Liver (tissue), 9 donors: Measurements from ENCODE around the gene SGSM1. TPM values are rescaled to one million over a fixed set of nuclear protein-coding genes. Genes with fewer than 3 reads are reported as not detected.

Experiments
- DNase-seq: peaks from one replicate; pipeline ENCODE4 v3.0.0-alpha.2; 2017; ENCODE audit warnings: low spot score
- H3K27ac ChIP-seq, 2 donors: one replicate each; pipeline ENCODE4 v1.7.0; 2013; ENCODE audit warnings: inconsistent platforms in 2 of 2, low read length in 2 of 2, control low read depth in 1 of 2, low read depth in 1 of 2, mild to moderate bottlenecking in 1 of 2
- H3K27me3 ChIP-seq, 4 donors: one replicate each; pipeline versions ENCODE4 v1.6.1 to v1.7.0; 2013; ENCODE audit warnings: low read length in 3 of 4, inconsistent platforms in 1 of 4, mild to moderate bottlenecking in 1 of 4, moderate library complexity in 1 of 4; ENCODE audit not compliant: control insufficient read depth in 4 of 4, insufficient read depth in 4 of 4
- H3K36me3 ChIP-seq, 4 donors: one replicate each; pipeline versions ENCODE4 v1.6.1 to v1.7.0; 2013; ENCODE audit warnings: low read length in 3 of 4, mild to moderate bottlenecking in 3 of 4, low read depth in 1 of 4, moderate library complexity in 1 of 4; ENCODE audit not compliant: control insufficient read depth in 4 of 4, insufficient read depth in 3 of 4
- H3K4me1 ChIP-seq, 4 donors: one replicate each; pipeline versions ENCODE4 v1.6.1 to v1.7.0; 2013; ENCODE audit warnings: low read length in 3 of 4, mild to moderate bottlenecking in 3 of 4, moderate library complexity in 1 of 4; ENCODE audit not compliant: control insufficient read depth in 4 of 4, insufficient read depth in 4 of 4
- H3K4me3 ChIP-seq, 3 donors: one replicate each; pipeline versions ENCODE4 v1.6.1 to v1.7.0; 2013; ENCODE audit warnings: low read length in 3 of 3, control low read depth in 1 of 3, low read depth in 1 of 3, mild to moderate bottlenecking in 1 of 3
- H3K9ac ChIP-seq, 2 donors: one replicate each; pipeline ENCODE4 v1.7.0; 2013; ENCODE audit warnings: low read length in 2 of 2, mild to moderate bottlenecking in 2 of 2, moderate library complexity in 2 of 2, control low read depth in 1 of 2, low read depth in 1 of 2
- H3K9me3 ChIP-seq, 4 donors: one replicate each; pipeline versions ENCODE4 v1.6.1 to v1.7.0; 2013; ENCODE audit warnings: low read length in 3 of 4; ENCODE audit not compliant: control insufficient read depth in 4 of 4
- ATF3 ChIP-seq: IDR thresholded peaks from 2 replicates; pipeline ENCODE4 v1.6.1; 2016; ENCODE audit warnings: antibody characterized with exemption
- EGR1 ChIP-seq, 2 donors: IDR thresholded peaks; 2 replicates each; pipeline ENCODE4 v1.6.1; 2016 to 2018; ENCODE audit warnings: antibody characterized with exemption in 2 of 2, low read depth in 2 of 2
- FOXA2 ChIP-seq: IDR thresholded peaks from 2 replicates; pipeline ENCODE4 v1.6.1; 2016; ENCODE audit warnings: antibody characterized with exemption
- HNF4A ChIP-seq, 2 donors: conservative IDR thresholded peaks; 2 replicates each; pipeline ENCODE4 v1.6.1; 2016; ENCODE audit warnings: antibody characterized with exemption in 2 of 2, mild to moderate bottlenecking in 2 of 2
- HNF4G ChIP-seq: IDR thresholded peaks from 2 replicates; pipeline ENCODE4 v1.6.1; 2016; ENCODE audit warnings: antibody characterized with exemption
- NR2F2 ChIP-seq: IDR thresholded peaks from 2 replicates; pipeline ENCODE4 v1.6.1; 2016; ENCODE audit warnings: antibody characterized with exemption
- RAD21 ChIP-seq, 2 donors: IDR thresholded peaks; 2 replicates each; pipeline ENCODE4 v1.6.1; 2016; ENCODE audit warnings: antibody characterized with exemption in 2 of 2, mild to moderate bottlenecking in 2 of 2
- REST ChIP-seq: IDR thresholded peaks from 2 replicates; pipeline ENCODE4 v1.6.1; 2016; ENCODE audit warnings: antibody characterized with exemption, mild to moderate bottlenecking
- SP1 ChIP-seq: IDR thresholded peaks from 2 replicates; pipeline ENCODE4 v1.6.1; 2018; ENCODE audit warnings: antibody characterized with exemption, mild to moderate bottlenecking
- ZBTB33 ChIP-seq: IDR thresholded peaks from 2 replicates; pipeline ENCODE4 v1.6.1; 2016; ENCODE audit warnings: antibody characterized with exemption
- WGBS: extraction: QIAGEN DNeasy Blood & Tissue Kit; methylation state at CpG from one replicate; pipeline ENCODE4 v1.1.7; 2013; 5-methylcytosine and 5-hydroxymethylcytosine counted together
- polyA plus RNA-seq, 2 donors: library from polyadenylated mRNA; stranded (reverse) in 1 of 2; unstranded in 1 of 2; fragments of 200-250 nt in 1 of 2; fragments of >200 nt in 1 of 2; fragmentation: Nextera tagmentation in 1 of 2; extraction: Ambion mirVana in 1 of 2; gene quantifications; one replicate each; pipeline versions ENCODE4 v1.2.1 to v1.2.3, GENCODE V29; 2013 to 2015
- total RNA-seq, 2 donors: library from RNA; depleted of rRNA; stranded (reverse); fragments of >200 nt; gene quantifications; one replicate each; pipeline ENCODE4 v1.2.3, GENCODE V29; 2014
- donor health status: healthy.
- donor health status: healthy.
- donor health status: healthy.
- donor health status: healthy.
- donor health status: healthy.

The SGSM1 gene
- total and polyA plus RNA-seq, 4 donors: 0.08 to 0.51 (median 0.21) TPM

DNA sequence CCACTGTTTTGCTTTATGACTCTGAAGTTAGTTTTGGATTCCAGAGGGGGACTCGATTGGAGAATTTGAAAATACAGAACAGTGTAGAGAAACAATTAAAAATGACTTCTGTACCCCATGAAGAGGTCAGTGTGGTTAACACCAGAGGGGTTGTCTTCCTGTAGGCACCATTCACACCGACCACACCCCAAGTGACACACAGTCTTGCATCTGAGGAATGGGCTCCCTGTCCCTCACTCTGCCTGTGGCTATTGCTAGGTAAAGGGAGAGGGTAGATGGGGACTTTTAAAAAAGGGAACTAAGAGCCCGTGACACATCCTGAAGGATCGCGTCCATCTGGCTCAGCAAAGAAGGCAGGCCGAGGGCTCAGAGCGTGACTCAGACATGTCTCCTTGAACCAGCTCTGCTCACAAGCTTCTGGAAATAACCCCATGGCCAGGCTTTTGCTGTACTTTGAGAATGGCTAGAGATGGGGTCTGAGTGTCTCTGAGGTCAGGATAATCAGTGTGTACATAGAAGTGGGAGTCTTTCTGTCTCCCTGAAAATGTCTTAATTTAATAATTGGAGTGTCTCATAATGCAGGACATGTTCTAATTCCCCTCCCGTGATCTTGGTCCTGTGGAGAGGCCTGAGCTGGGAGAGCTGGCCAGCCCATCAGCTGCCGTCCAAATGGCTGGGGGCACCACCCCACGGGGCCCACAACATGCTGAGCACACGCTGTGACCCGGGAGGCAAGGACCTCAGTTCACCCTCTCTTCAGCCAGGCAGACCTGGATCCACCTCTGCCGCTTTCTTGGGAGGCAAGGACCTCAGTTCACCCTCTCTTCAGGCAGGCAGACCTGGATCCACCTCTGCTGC, 39.3 kb downstream of the SGSM1 start:
- Histone ChIP-seq H3K36me3 (no peaks in the 10 kb centered on the region), H3K4me1 (no peaks in the 10 kb centered on the region), H3K4me3 (no peak overlapping the region), H3K27ac (no peak overlapping the region), H3K27me3 (no peaks in the 10 kb centered on the region), H3K9me3 (no peaks in the 10 kb centered on the region), H3K9ac (no peak overlapping the region)
- TF ChIP-seq ATF3: no peak
- no peak for TF ChIP-seq EGR1 (IDR thresholded peaks at IDR 0.05; ENCODE audit: low read depth in 2 of 2)
- TF ChIP-seq HNF4G: no peak
- TF ChIP-seq REST: no peak
- TF ChIP-seq NR2F2: no peak
- WGBS: 79% methylated on average over 13 of the region's 13 CpGs
- no peak for DNase-seq

DNA sequence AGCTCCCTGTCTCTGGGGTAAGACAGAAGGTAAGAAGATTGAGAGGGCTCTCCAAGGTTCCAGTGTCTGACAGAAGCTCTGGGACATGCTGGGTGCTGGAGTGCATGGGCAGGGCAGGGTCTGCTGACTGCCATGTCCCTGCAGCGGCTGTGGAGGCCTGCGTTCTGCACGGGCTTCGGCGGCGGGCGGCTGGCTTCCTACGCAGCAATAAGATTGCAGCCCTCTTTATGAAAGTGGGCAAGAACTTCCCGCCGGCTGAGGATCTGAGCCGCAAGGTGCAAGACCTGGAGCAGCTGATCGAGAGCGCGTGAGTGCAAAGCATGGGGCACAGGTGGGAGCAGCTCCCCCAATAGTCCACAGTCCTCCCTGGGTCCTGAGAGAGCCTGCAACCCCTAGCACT, 41.5 kb downstream of the SGSM1 start:
- no peak overlapping the region for H3K9ac ChIP-seq
- no peaks in the 10 kb centered on the region for H3K9me3 ChIP-seq
- H3K36me3 ChIP-seq: no peaks in the 10 kb centered on the region
- no peak overlapping the region for H3K4me3 ChIP-seq
- H3K4me1 ChIP-seq: no peaks in the 10 kb centered on the region
- TF ChIP-seq ZBTB33 (no peak), RAD21 (IDR thresholded peaks at IDR 0.05) (no peak), SP1 (no peak), HNF4G (no peak), ATF3 (no peak), EGR1 (IDR thresholded peaks at IDR 0.05; ENCODE audit: low read depth in 2 of 2) (no peak)
- no peaks in the 10 kb centered on the region for H3K27me3 ChIP-seq
- no peak for DNase-seq
- WGBS: 97% methylated on average over 14 of the region's 14 CpGs
- H3K27ac ChIP-seq: no peak overlapping the region

DNA sequence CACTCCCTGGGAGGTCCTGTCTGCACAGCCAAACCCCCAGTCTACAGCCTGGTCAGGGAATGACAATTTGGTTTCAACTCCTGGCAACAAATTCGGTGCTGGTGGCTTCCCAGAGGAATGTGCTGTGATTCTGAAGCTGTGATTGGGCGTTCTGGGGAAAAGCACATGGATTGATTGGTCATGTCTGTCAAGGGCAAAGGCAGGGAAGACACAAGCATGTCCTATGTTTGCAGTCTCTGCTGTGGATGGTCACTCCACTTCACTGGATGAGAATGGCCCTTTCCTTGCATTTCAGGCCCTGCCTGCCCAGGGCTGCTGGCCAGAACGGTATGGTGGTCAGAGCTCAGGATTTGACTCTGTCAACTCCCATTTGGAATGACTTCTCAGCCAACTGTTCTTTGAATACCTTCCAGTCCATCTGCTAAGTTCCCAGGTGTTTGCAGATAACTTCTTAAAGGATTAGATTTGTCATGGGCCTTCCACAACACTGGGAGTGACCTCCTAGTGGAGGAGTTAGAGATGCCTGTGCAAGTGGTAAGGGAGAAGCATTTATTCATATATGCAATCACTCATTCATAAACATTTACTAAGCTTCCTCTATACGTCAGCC, 42.7 kb downstream of the SGSM1 start:
- Histone ChIP-seq H3K4me3 (no peak overlapping the region), H3K36me3 (no peaks in the 10 kb centered on the region), H3K9ac (no peak overlapping the region), H3K4me1 (no peaks in the 10 kb centered on the region), H3K27ac (no peak overlapping the region), H3K27me3 (no peaks in the 10 kb centered on the region), H3K9me3 (no peaks in the 10 kb centered on the region)
- WGBS: 91% methylated on average over 4 of the region's 4 CpGs
- TF ChIP-seq FOXA2 (no peak), REST (no peak), EGR1 (IDR thresholded peaks at IDR 0.05; ENCODE audit: low read depth in 2 of 2) (no peak), SP1 (no peak), HNF4A (conservative IDR thresholded peaks at IDR 0.05) (no peak)
- DNase-seq: no peak
